H1 (cell line): ENCODE measurements around the gene SLC25A45. TPM values are rescaled to one million over a fixed set of nuclear protein-coding genes. Genes with fewer than 3 reads are reported as not detected.

Source experiments
- USF2 ChIP-seq: IDR thresholded peaks from 2 replicates; pipeline ENCODE4 v1.6.1; 2011; ENCODE audit warnings: low read length, improper control_type of control experiment
- polyA plus RNA-seq, 7 experiments: library from polyadenylated mRNA; depleted of rRNA in 3 of 7; stranded (reverse) in 5 of 7; unstranded in 2 of 7; fragments of >200 nt in 5 of 7; fragments of 200-250 nt in 2 of 7; gene quantifications; 1 replicate in 5 of 7; 2 replicates in 1 of 7; 4 replicates in 1 of 7; pipeline versions ENCODE4 v1.2.1 to v1.2.3, GENCODE V29; 2011 to 2013; ENCODE audit warnings: missing spikeins in 2 of 7, mixed read lengths in 2 of 7
- total RNA-seq: library from RNA; stranded (reverse); fragmentation: NEBNext Ultra II Directional; extraction: Animal tissue kit (Norgen Biotek cat#: 25700); gene quantifications from 2 replicates; pipeline ENCODE4 v1.2.1, GENCODE V29; 2021

Gene SLC25A45
- total and polyA plus RNA-seq, 2 of the 8 experiments (the other 6 are each of a cell fraction or from before 2014, with no cell fraction given) = 0.54 to 0.59 TPM

- TF ChIP-seq USF2 = no peak
Observed at GRCh38 chr11:65325435-65325834, 57.0 kb downstream of the SLC25A45 start (continued).

Other genes with a start within 250 kb of the SLC25A45 start
- 29.4 and 34.0 TPM in 2 replicates for gene SYVN1, start 248.1 kb downstream of the SLC25A45 start, total RNA-seq
- gene SYVN1, start 248.1 kb downstream of the SLC25A45 start, polyA plus RNA-seq (2011; rRNA removed) = 27.8 and 37.5 TPM in 2 replicates
- not detected in 2 replicates for gene SPDYC, start 212.4 kb downstream of the SLC25A45 start, total RNA-seq
- gene SPDYC, start 212.4 kb downstream of the SLC25A45 start, polyA plus RNA-seq (2011; rRNA removed) = 0.15 and 0.31 TPM in 2 replicates
- 194 and 200 TPM in 2 replicates for gene CAPN1, start 200.7 kb downstream of the SLC25A45 start, total RNA-seq
- 233 and 337 TPM in 2 replicates for gene CAPN1, start 200.7 kb downstream of the SLC25A45 start, polyA plus RNA-seq (2011; rRNA removed)
- 31.2 and 34.6 TPM in 2 replicates for gene POLA2, start 120.7 kb downstream of the SLC25A45 start, total RNA-seq
- gene POLA2, start 120.7 kb downstream of the SLC25A45 start, polyA plus RNA-seq (2011; rRNA removed) = 48.1 and 55.9 TPM in 2 replicates
- gene CDC42EP2, start 67.8 kb downstream of the SLC25A45 start, total RNA-seq = 11.7 and 11.8 TPM in 2 replicates
- 13.3 and 19.4 TPM in 2 replicates for gene CDC42EP2, start 67.8 kb downstream of the SLC25A45 start, polyA plus RNA-seq (2011; rRNA removed)
- 67.2 and 79.2 TPM in 2 replicates for gene DPF2, start 48.8 kb downstream of the SLC25A45 start, total RNA-seq
- 53.6 and 88.1 TPM in 2 replicates for gene DPF2, start 48.8 kb downstream of the SLC25A45 start, polyA plus RNA-seq (2011; rRNA removed)
- gene TIGD3, start 27.9 kb downstream of the SLC25A45 start, total RNA-seq = 0.88 and 1.3 TPM in 2 replicates
- 1.1 TPM in 2 replicates for gene TIGD3, start 27.9 kb downstream of the SLC25A45 start, polyA plus RNA-seq (2011; rRNA removed)
- gene FRMD8, start 4.0 kb upstream of the SLC25A45 start, total RNA-seq = 16.7 and 19.2 TPM in 2 replicates
- gene FRMD8, start 4.0 kb upstream of the SLC25A45 start, polyA plus RNA-seq (2011; rRNA removed) = 15.0 and 23.4 TPM in 2 replicates
- 10.4 and 10.7 TPM in 2 replicates for gene NEAT1, start 40.2 kb upstream of the SLC25A45 start, total RNA-seq
- 1.6 and 2.4 TPM in 2 replicates for gene NEAT1, start 40.2 kb upstream of the SLC25A45 start, polyA plus RNA-seq (2011; rRNA removed)
- gene MALAT1, start 116.4 kb upstream of the SLC25A45 start, total RNA-seq = 911 and 984 TPM in 2 replicates
- gene MALAT1, start 116.4 kb upstream of the SLC25A45 start, polyA plus RNA-seq (2011; rRNA removed) = 115 and 138 TPM in 2 replicates
- gene SCYL1, start 142.4 kb upstream of the SLC25A45 start, total RNA-seq = 59.4 and 59.8 TPM in 2 replicates
- gene SCYL1, start 142.4 kb upstream of the SLC25A45 start, polyA plus RNA-seq (2011; rRNA removed) = 77.7 and 111 TPM in 2 replicates
- gene LTBP3, start 175.7 kb upstream of the SLC25A45 start, total RNA-seq = 12.8 and 15.3 TPM in 2 replicates
- 17.8 and 25.2 TPM in 2 replicates for gene LTBP3, start 175.7 kb upstream of the SLC25A45 start, polyA plus RNA-seq (2011; rRNA removed)
- 53.4 and 56.1 TPM in 2 replicates for gene ZNRD2, start 187.8 kb upstream of the SLC25A45 start, total RNA-seq
- gene ZNRD2, start 187.8 kb upstream of the SLC25A45 start, polyA plus RNA-seq (2011; rRNA removed) = 125 and 148 TPM in 2 replicates
- 15.8 and 17.6 TPM in 2 replicates for gene FAM89B, start 189.9 kb upstream of the SLC25A45 start, total RNA-seq
- 32.4 and 39.2 TPM in 2 replicates for gene FAM89B, start 189.9 kb upstream of the SLC25A45 start, polyA plus RNA-seq (2011; rRNA removed)
- 6.6 and 7.9 TPM in 2 replicates for gene EHBP1L1, start 193.4 kb upstream of the SLC25A45 start, total RNA-seq
- 4.3 and 6.2 TPM in 2 replicates for gene EHBP1L1, start 193.4 kb upstream of the SLC25A45 start, polyA plus RNA-seq (2011; rRNA removed)
- 0.42 and 1.0 TPM in 2 replicates for gene KCNK7, start 213.2 kb upstream of the SLC25A45 start, total RNA-seq
- 0.74 and 1.4 TPM in 2 replicates for gene KCNK7, start 213.2 kb upstream of the SLC25A45 start, polyA plus RNA-seq (2011; rRNA removed)
- 44.6 and 48.4 TPM in 2 replicates for gene MAP3K11, start 231.6 kb upstream of the SLC25A45 start, total RNA-seq
- 30.3 and 45.8 TPM in 2 replicates for gene MAP3K11, start 231.6 kb upstream of the SLC25A45 start, polyA plus RNA-seq (2011; rRNA removed)
- gene PCNX3, start 233.1 kb upstream of the SLC25A45 start, total RNA-seq = 38.8 and 39.4 TPM in 2 replicates
- gene PCNX3, start 233.1 kb upstream of the SLC25A45 start, polyA plus RNA-seq (2011; rRNA removed) = 27.2 and 45.1 TPM in 2 replicates